ENCODE measurements around the gene C1QL4. TPM values are rescaled to one million over a fixed set of nuclear protein-coding genes. Genes with fewer than 3 reads are reported as not detected.

The C1QL4 gene
- total RNA-seq, result 0.28 and 0.38 TPM in 2 replicates

GRCh38 chr12:49336645-49337584, at the start of gene C1QL4:
TSS of gene C1QL4 (minus strand) at chr12:49337188. CDS start at chr12:49336477, 711 bp downstream.

GRCh38 chr12:49367381-49368239, 30.6 kb upstream of the C1QL4 start, which contains the start of gene SPATS2:
TSS of gene SPATS2 (plus strand) at chr12:49367462. CDS start at chr12:49461013, 93,551 bp downstream.

GRCh38 chr12:49346659-49347310, 9.8 kb upstream of the C1QL4 start, which contains the start of gene DNAJC22:
TSS of gene DNAJC22 (plus strand) at chr12:49346888. CDS start at chr12:49348873, 1,985 bp downstream.

GRCh38 chr12:49322708-49323523, 14.1 kb downstream of the C1QL4 start, which contains the start of gene TROAP:
TSS of gene TROAP (plus strand) at chr12:49323255. CDS start at chr12:49323609, 354 bp downstream.

DNA sequence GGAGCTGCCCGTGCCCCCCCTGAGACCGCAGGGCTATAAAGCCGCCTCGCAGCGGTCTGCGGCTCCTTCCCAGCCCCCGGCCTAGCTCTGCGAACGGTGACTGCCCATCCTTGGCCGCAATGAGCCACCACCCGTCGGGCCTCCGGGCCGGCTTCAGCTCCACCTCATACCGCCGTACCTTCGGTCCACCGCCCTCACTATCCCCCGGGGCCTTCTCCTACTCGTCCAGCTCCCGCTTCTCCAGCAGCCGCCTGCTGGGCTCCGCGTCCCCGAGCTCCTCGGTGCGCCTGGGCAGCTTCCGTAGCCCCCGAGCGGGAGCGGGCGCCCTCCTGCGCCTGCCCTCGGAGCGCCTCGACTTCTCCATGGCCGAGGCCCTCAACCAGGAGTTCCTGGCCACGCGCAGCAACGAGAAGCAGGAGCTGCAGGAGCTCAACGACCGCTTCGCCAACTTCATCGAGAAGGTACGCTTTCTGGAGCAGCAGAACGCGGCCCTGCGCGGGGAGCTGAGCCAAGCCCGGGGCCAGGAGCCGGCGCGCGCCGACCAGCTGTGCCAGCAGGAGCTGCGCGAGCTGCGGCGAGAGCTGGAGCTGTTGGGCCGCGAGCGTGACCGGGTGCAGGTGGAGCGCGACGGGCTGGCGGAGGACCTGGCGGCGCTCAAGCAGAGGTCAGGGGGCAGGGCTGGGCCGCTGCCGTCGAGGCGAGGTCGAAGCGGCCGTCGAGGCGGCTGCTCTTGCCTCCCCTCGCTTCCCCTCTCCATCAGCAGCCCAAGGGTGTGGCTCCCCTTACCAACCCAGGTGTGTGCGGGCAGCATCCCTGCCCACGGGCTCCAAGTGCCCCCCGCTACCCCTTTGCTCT, 41.7 kb downstream of the C1QL4 start, which contains the start of gene PRPH:
TSS of gene PRPH (plus strand) at position 66 of the 855 bp plus-strand sequence. CDS start at position 120, 54 bp downstream.

Other genes starting within 250 kb of the C1QL4 start
- 0.19 TPM in 1 of 2 replicates, not detected in the other for gene DHH, start 242.4 kb downstream of the C1QL4 start, total RNA-seq
- 60.6 and 66.2 TPM in 2 replicates for gene LMBR1L, start 226.3 kb downstream of the C1QL4 start, total RNA-seq
- 957 and 3,447 TPM in 2 replicates for gene TUBA1B, start 205.8 kb downstream of the C1QL4 start, total RNA-seq
- 439 and 1,042 TPM in 2 replicates for gene TUBA1A, start 148.1 kb downstream of the C1QL4 start, total RNA-seq
- 261 and 1,440 TPM in 2 replicates for gene TUBA1C, start 72.1 kb downstream of the C1QL4 start, total RNA-seq
- gene PRPH, start 42.0 kb downstream of the C1QL4 start, total RNA-seq, result under 0.01 and 0.85 TPM in 2 replicates
- 1.1 and 9.4 TPM in 2 replicates for gene TROAP, start 13.9 kb downstream of the C1QL4 start, total RNA-seq
- 1.7 and 2.5 TPM in 2 replicates for gene DNAJC22, start 9.7 kb upstream of the C1QL4 start, total RNA-seq
- 27.3 and 28.8 TPM in 2 replicates for gene SPATS2, start 30.3 kb upstream of the C1QL4 start, total RNA-seq
- gene KCNH3, start 201.8 kb upstream of the C1QL4 start, total RNA-seq, result under 0.01 and 0.28 TPM in 2 replicates
- 30.2 and 61.3 TPM in 2 replicates for gene MCRS1, start 231.0 kb upstream of the C1QL4 start, total RNA-seq